MCF 10A (cell line): ENCODE measurements around the gene KCNS3. TPM values are rescaled to one million over a fixed set of nuclear protein-coding genes. Genes with fewer than 3 reads are reported as not detected.

Experiments used
- BruUV-seq: library from RNA; stranded (reverse); fragments of 400-500 nt; replicated peaks from 2 replicates; lab custom pipeline; 2021; lab: Mats Ljungman, UMichigan
- CTCF ChIA-PET: fragments of 300-600 bp; sonication (Branson Sonifier 250); formaldehyde crosslinking; extraction: SDS; loops from one replicate; lab custom pipeline; 2021; ENCODE audit warnings: antibody characterized with exemption, inconsistent platforms; lab: Yijun Ruan, JAX
- POLR2A ChIA-PET: fragments of 300-600, 350-650 bp; sonication (Branson Sonifier 250); formaldehyde crosslinking; extraction: SDS; loops from one replicate; lab custom pipeline; 2020; ENCODE audit warnings: antibody characterized with exemption, inconsistent platforms; lab: Yijun Ruan, JAX
- DNase-seq: peaks from one replicate; pipeline ENCODE4 v3.0.0-alpha.2; 2018; ENCODE audit not compliant: unreplicated experiment
- H3K27ac Mint-ChIP-seq: one replicate; pipeline ENCODE4 v1.8.0; 2022; ENCODE audit warnings: mild to moderate bottlenecking, low read depth, mixed read lengths; ENCODE audit not compliant: unreplicated experiment
- H3K27me3 Mint-ChIP-seq: one replicate; pipeline ENCODE4 v1.8.0; 2022; ENCODE audit warnings: mixed read lengths; ENCODE audit not compliant: insufficient read depth, unreplicated experiment
- H3K36me3 Mint-ChIP-seq: one replicate; pipeline ENCODE4 v1.8.0; 2022; ENCODE audit warnings: mild to moderate bottlenecking, moderate library complexity, mixed read lengths; ENCODE audit not compliant: insufficient read depth, unreplicated experiment
- H3K4me1 Mint-ChIP-seq: one replicate; pipeline ENCODE4 v1.8.0; 2022; ENCODE audit warnings: mixed read lengths; ENCODE audit not compliant: insufficient read depth, unreplicated experiment
- H3K4me3 Mint-ChIP-seq: one replicate; pipeline ENCODE4 v1.8.0; 2022; ENCODE audit warnings: mild to moderate bottlenecking, moderate library complexity, mixed read lengths; ENCODE audit not compliant: unreplicated experiment
- H3K9me3 Mint-ChIP-seq: one replicate; pipeline ENCODE4 v1.8.0; 2022; ENCODE audit warnings: mixed read lengths; ENCODE audit not compliant: unreplicated experiment
- CTCF ChIP-seq: fragments of 200-600 bp; IDR thresholded peaks from one replicate; pipeline ENCODE4 v1.8.0; 2022; ENCODE audit warnings: antibody characterized with exemption, mild to moderate bottlenecking; ENCODE audit not compliant: unreplicated experiment
- intact Hi-C: fragments of 100-400 bp; cut with micrococcal nuclease; formaldehyde crosslinking; loops from 2 replicates; pipeline ENCODE4 v1.14.1; 2022
- total RNA-seq: library from RNA; stranded (reverse); gene quantifications from 2 replicates; pipeline ENCODE4 v1.2.3, GENCODE V29; 2022

The KCNS3 gene
- total RNA-seq, 1 experiment from 2014 or later, result 0.84 TPM

GRCh38 chr2:17918789-17919188 lies 40.3 kb downstream of the KCNS3 start:
- Mint-ChIP-seq H3K27ac (no peak overlapping the region), H3K36me3 (no peaks in the 10 kb centered on the region), H3K4me1 (no peaks in the 10 kb centered on the region), H3K9me3 (no peaks in the 10 kb centered on the region), H3K4me3 (no peak overlapping the region), H3K27me3 (no peaks in the 10 kb centered on the region)
- DNase-seq, result peak; percentile 21
- CTCF ChIA-PET, result interaction anchor here (0.5 to 1.9 kb wide), 5 partner anchors 10 to 461 kb away, joined by 3 to 10 read pairs (median 3); no protein-coding TSS in a partner anchor
- no TSS peak for BruUV-seq
- POLR2A ChIA-PET, result interaction anchor here (0.9 kb wide), 1 partner anchor 27 kb away, joined by 6 read pairs; no protein-coding TSS in a partner anchor
- TF ChIP-seq CTCF, result no peak
- intact Hi-C loops, result no loop called here

- CTCF ChIA-PET, result interaction anchor here (0.7 to 1.9 kb wide), 2 partner anchors 24 to 219 kb away, joined by 4 to 6 read pairs; no protein-coding TSS in a partner anchor
- no peak overlapping the region for H3K4me3 Mint-ChIP-seq
These were observed 52.3 kb downstream of the KCNS3 start for GRCh38 chr2:17930773-17931172.

DNA sequence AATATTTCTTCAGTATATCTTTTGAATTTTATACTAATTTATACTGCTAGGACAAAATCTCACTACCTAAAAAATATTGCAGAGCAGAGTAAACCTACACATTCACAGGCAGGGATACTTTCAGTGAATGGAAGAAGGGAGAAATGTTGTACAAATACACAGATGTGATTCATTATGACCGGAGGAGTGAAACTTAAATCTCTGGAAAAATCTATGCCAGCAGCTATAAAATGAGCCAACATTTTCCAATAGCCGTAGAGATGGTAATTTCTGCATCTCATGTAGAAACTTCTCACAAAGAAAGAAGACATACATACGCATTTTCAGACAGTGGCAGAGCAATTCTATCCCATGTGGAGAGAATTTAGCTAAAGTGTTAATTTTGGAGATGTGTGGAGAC lies 54.8 kb downstream of the KCNS3 start:
- ChIA-PET CTCF (no interaction called here), POLR2A (no interaction called here)
- no peaks in the 10 kb centered on the region for H3K9me3 Mint-ChIP-seq
- no TSS peak for BruUV-seq
- DNase-seq, result no peak
- intact Hi-C loops, result no loop called here
- no peak for TF ChIP-seq CTCF
- no peak overlapping the region for H3K4me3 Mint-ChIP-seq
- no peaks in the 10 kb centered on the region for H3K36me3 Mint-ChIP-seq
- H3K27me3 Mint-ChIP-seq, result no peaks in the 10 kb centered on the region
- no peaks in the 10 kb centered on the region for H3K4me1 Mint-ChIP-seq
- H3K27ac Mint-ChIP-seq, result no peak overlapping the region

More at GRCh38 chr2:17930773-17931172, 52.3 kb downstream of the KCNS3 start:
- no peak for TF ChIP-seq CTCF
- no peak for DNase-seq
- intact Hi-C loops, result no loop called here
- no TSS peak for BruUV-seq
- no peak overlapping the region for H3K27ac Mint-ChIP-seq
- H3K36me3 Mint-ChIP-seq, result no peaks in the 10 kb centered on the region
- no peaks in the 10 kb centered on the region for H3K4me1 Mint-ChIP-seq
- POLR2A ChIA-PET, result no interaction called here
- H3K27me3 Mint-ChIP-seq, result no peaks in the 10 kb centered on the region
- peaks cover 7% of the 10 kb centered on the region for H3K9me3 Mint-ChIP-seq

GRCh38 chr2:17934721-17935120 lies 56.3 kb downstream of the KCNS3 start:
- intact Hi-C loops, result no loop called here
- POLR2A ChIA-PET, result no interaction called here
- Mint-ChIP-seq H3K4me3 (no peak overlapping the region), H3K9me3 (no peaks in the 10 kb centered on the region), H3K4me1 (no peaks in the 10 kb centered on the region), H3K27me3 (no peaks in the 10 kb centered on the region), H3K27ac (no peak overlapping the region), H3K36me3 (no peaks in the 10 kb centered on the region)
- BruUV-seq, result no TSS peak
- CTCF ChIA-PET, result interaction anchor here (0.7 kb wide), 1 partner anchor 53 kb away, joined by 3 read pairs; no protein-coding TSS in a partner anchor
- DNase-seq, result no peak
- no peak for TF ChIP-seq CTCF
